Jurkat, Clone E6-1 (cell line): ENCODE data around the gene SBF2.
A peak's percentile ranks its signal among the peaks of the same experiment; 100 is the strongest.
"Not testable (repeated sequence)": the region's sequence is repeated elsewhere in the genome, so short reads cannot be mapped to it uniquely, and the experiment has no call there.

Source experiments
- DNase-seq: peaks from one replicate; pipeline ENCODE4 v3.0.0-alpha.2; 2011; ENCODE audit warnings: low read depth, low spot score
- H3K4me3 ChIP-seq: 2 replicates; pipeline ENCODE4 v1.5.1; 2011; ENCODE audit warnings: mild to moderate bottlenecking, low read length, control low read depth, moderate library complexity

The SBF2 gene

GRCh38 chr11:10049756-10050155 is 244.3 kb downstream of the SBF2 start:
- no peak overlapping the region for H3K4me3 ChIP-seq
- no peak for DNase-seq

GRCh38 chr11:10048350-10048749 is 245.7 kb downstream of the SBF2 start:
- no peak for DNase-seq
- H3K4me3 ChIP-seq, result no peak overlapping the region

- H3K4me3 ChIP-seq, result no peak overlapping the region
- DNase-seq, result no peak
Measured at GRCh38 chr11:10044618-10045017, 249.4 kb downstream of the SBF2 start.

GRCh38 chr11:10042699-10043098 is 251.3 kb downstream of the SBF2 start:
- H3K4me3 ChIP-seq, result no peak overlapping the region
- DNase-seq, result no peak

- no peak overlapping the region for H3K4me3 ChIP-seq
- DNase-seq, result no peak
Measured at GRCh38 chr11:10041748-10042446, 252.1 kb downstream of the SBF2 start.

GRCh38 chr11:10041332-10041731 is 252.7 kb downstream of the SBF2 start:
- DNase-seq, result no peak
- no peak overlapping the region for H3K4me3 ChIP-seq

GRCh38 chr11:10038521-10039302 is 255.3 kb downstream of the SBF2 start:
- no peak overlapping the region for H3K4me3 ChIP-seq
- DNase-seq, result no peak

GRCh38 chr11:10035932-10036331 is 258.1 kb downstream of the SBF2 start:
- not testable (repeated sequence) for H3K4me3 ChIP-seq, DNase-seq

- no peak for DNase-seq
- H3K4me3 ChIP-seq, result no peak overlapping the region
Measured at GRCh38 chr11:10032935-10033334, 261.1 kb downstream of the SBF2 start.

GRCh38 chr11:10030122-10030490 is 263.9 kb downstream of the SBF2 start:
- no peak for DNase-seq

GRCh38 chr11:10029386-10030121 is 264.5 kb downstream of the SBF2 start:
- no peak overlapping the region for H3K4me3 ChIP-seq
- no peak for DNase-seq

More at GRCh38 chr11:10030122-10030490, 263.9 kb downstream of the SBF2 start:
- no peak overlapping the region for H3K4me3 ChIP-seq

- no peak for DNase-seq
- H3K4me3 ChIP-seq, result no peak overlapping the region
Measured at GRCh38 chr11:10026514-10026913, 267.5 kb downstream of the SBF2 start.

- H3K4me3 ChIP-seq, result no peak overlapping the region
- no peak for DNase-seq
Measured at GRCh38 chr11:10023212-10023611, 270.8 kb downstream of the SBF2 start.

GRCh38 chr11:10022764-10023163 is 271.3 kb downstream of the SBF2 start:
- no peak overlapping the region for H3K4me3 ChIP-seq
- DNase-seq, result no peak

- no peak overlapping the region for H3K4me3 ChIP-seq
- DNase-seq, result peak; percentile 24
Measured at GRCh38 chr11:10021563-10021962, 272.5 kb downstream of the SBF2 start.

- no peak overlapping the region for H3K4me3 ChIP-seq
- DNase-seq, result peak; percentile 47
Measured at GRCh38 chr11:10019906-10020682, 273.9 kb downstream of the SBF2 start.

- no peak overlapping the region for H3K4me3 ChIP-seq
- DNase-seq, result no peak
Measured at GRCh38 chr11:10017911-10018310, 276.1 kb downstream of the SBF2 start.

GRCh38 chr11:10017050-10017449 is 277.0 kb downstream of the SBF2 start:
- DNase-seq, result no peak
- H3K4me3 ChIP-seq, result no peak overlapping the region

GRCh38 chr11:10012068-10012467 is 282.0 kb downstream of the SBF2 start:
- DNase-seq, result no peak
- H3K4me3 ChIP-seq, result no peak overlapping the region
